Dermis blood vessel endothelial cell (primary cell): ENCODE measurements around the gene CD58. TPM values are rescaled to one million over a fixed set of nuclear protein-coding genes. Genes with fewer than 3 reads are reported as not detected.

Source experiments
- DNase-seq: peaks from one replicate; pipeline ENCODE4 v3.0.0; 2010
- total RNA-seq: library from RNA; depleted of rRNA; stranded (reverse); fragments of >200 nt; gene quantifications from 2 replicates; pipeline ENCODE4 v1.2.3, GENCODE V29; 2014

The CD58 gene
- total RNA-seq, 1 donor from 2014 or later = 15.5 TPM

GRCh38 chr1:116538544-116538943, 32.3 kb downstream of the CD58 start:
- DNase-seq = no peak

GRCh38 chr1:116537898-116538297, 32.9 kb downstream of the CD58 start:
- DNase-seq = no peak

GRCh38 chr1:116537040-116537831, 33.6 kb downstream of the CD58 start:
- DNase-seq = no peak

- DNase-seq = no peak
Observed at GRCh38 chr1:116534014-116534739, 36.6 kb downstream of the CD58 start.

- DNase-seq = no peak
Observed at GRCh38 chr1:116533429-116533820, 37.4 kb downstream of the CD58 start.

GRCh38 chr1:116532671-116533428, 38.0 kb downstream of the CD58 start:
- no peak for DNase-seq

GRCh38 chr1:116531917-116532316, 38.9 kb downstream of the CD58 start:
- DNase-seq = no peak

- no peak for DNase-seq
Observed at GRCh38 chr1:116529681-116530080, 41.1 kb downstream of the CD58 start.

GRCh38 chr1:116529199-116529631, 41.6 kb downstream of the CD58 start:
- DNase-seq = no peak

GRCh38 chr1:116528329-116529083, 42.3 kb downstream of the CD58 start:
- DNase-seq = no peak

- no peak for DNase-seq
Observed at GRCh38 chr1:116525440-116525839, 45.4 kb downstream of the CD58 start.

- DNase-seq = peak; percentile 46
Observed at GRCh38 chr1:116521186-116521585, 49.6 kb downstream of the CD58 start.

- DNase-seq = no peak
Observed at GRCh38 chr1:116518400-116518799, 52.4 kb downstream of the CD58 start.

- no peak for DNase-seq
Observed at GRCh38 chr1:116516631-116517030, 54.2 kb downstream of the CD58 start.

GRCh38 chr1:116515702-116516101, 55.1 kb downstream of the CD58 start:
- no peak for DNase-seq

GRCh38 chr1:116514708-116515525, 55.9 kb downstream of the CD58 start:
- DNase-seq = no peak

- no peak for DNase-seq
Observed at GRCh38 chr1:116513956-116514355, 56.9 kb downstream of the CD58 start.

GRCh38 chr1:116511459-116512019, 59.3 kb downstream of the CD58 start:
- no peak for DNase-seq

GRCh38 chr1:116510361-116510760, 60.5 kb downstream of the CD58 start:
- no peak for DNase-seq

GRCh38 chr1:116508984-116509980, 61.5 kb downstream of the CD58 start:
- peak; percentile 41 for DNase-seq
